Memory B cell (primary cell): ENCODE results near the gene PTPRE.
A peak's percentile ranks its signal among the peaks of the same experiment; 100 is the strongest.

Experiments
- ATAC-seq: fragments of 150-1000 bp; cut with Tn5 transposase; 2 replicates; pipeline ENCODE4 v1.10.0; 2021; ENCODE audit warnings: low read depth, mild to moderate bottlenecking, moderate library complexity
- DNase-seq, 2 donors: peaks; one replicate each; pipeline ENCODE4 v3.0.0; 2022; ENCODE audit warnings: low spot score in 2 of 2
- H3K27ac Mint-ChIP-seq: one replicate; pipeline ENCODE4 v1.8.0; 2022; ENCODE audit warnings: mild to moderate bottlenecking, moderate library complexity, mixed read lengths
- H3K27me3 Mint-ChIP-seq: one replicate; pipeline ENCODE4 v1.8.0; 2022; ENCODE audit warnings: mixed read lengths
- H3K36me3 Mint-ChIP-seq: one replicate; pipeline ENCODE4 v1.8.0; 2022; ENCODE audit warnings: mild to moderate bottlenecking, mixed read lengths
- H3K4me1 Mint-ChIP-seq: one replicate; pipeline ENCODE4 v1.8.0; 2022; ENCODE audit warnings: mixed read lengths
- H3K4me3 Mint-ChIP-seq: one replicate; pipeline ENCODE4 v1.8.0; 2022; ENCODE audit warnings: mild to moderate bottlenecking, moderate library complexity, mixed read lengths
- H3K9me3 Mint-ChIP-seq: one replicate; pipeline ENCODE4 v1.8.0; 2022; ENCODE audit warnings: mixed read lengths

Gene PTPRE

GRCh38 chr10:128055061-128055868 is 148.4 kb downstream of the PTPRE start:
- Mint-ChIP-seq H3K4me3 (no peak overlapping the region), H3K36me3 (peaks cover 34% of the 10 kb centered on the region), H3K9me3 (no peaks in the 10 kb centered on the region), H3K4me1 (peaks cover 24% of the 10 kb centered on the region), H3K27ac (no peak overlapping the region), H3K27me3 (no peaks in the 10 kb centered on the region)
- DNase-seq (no peak), ATAC-seq (no peak)

- Mint-ChIP-seq H3K4me1 (peaks cover 20% of the 10 kb centered on the region), H3K27ac (no peak overlapping the region), H3K36me3 (peaks cover 32% of the 10 kb centered on the region), H3K27me3 (no peaks in the 10 kb centered on the region), H3K4me3 (no peak overlapping the region), H3K9me3 (no peaks in the 10 kb centered on the region)
- no peak for ATAC-seq
- DNase-seq, result no peak
Measured at GRCh38 chr10:128056303-128057050, 149.6 kb downstream of the PTPRE start.

GRCh38 chr10:128058106-128058749 is 151.3 kb downstream of the PTPRE start:
- no peak for ATAC-seq
- H3K4me1 Mint-ChIP-seq, result peaks cover 36% of the 10 kb centered on the region
- H3K27ac Mint-ChIP-seq, result no peak overlapping the region
- H3K4me3 Mint-ChIP-seq, result no peak overlapping the region
- DNase-seq, result no peak
- no peaks in the 10 kb centered on the region for H3K27me3 Mint-ChIP-seq
- H3K36me3 Mint-ChIP-seq, result peaks cover 25% of the 10 kb centered on the region
- H3K9me3 Mint-ChIP-seq, result no peaks in the 10 kb centered on the region

GRCh38 chr10:128058750-128059134 is 151.8 kb downstream of the PTPRE start:
- DNase-seq, result no peak
- Mint-ChIP-seq H3K36me3 (peaks cover 25% of the 10 kb centered on the region), H3K27me3 (no peaks in the 10 kb centered on the region), H3K27ac (no peak overlapping the region), H3K4me3 (no peak overlapping the region), H3K9me3 (no peaks in the 10 kb centered on the region), H3K4me1 (peaks cover 41% of the 10 kb centered on the region)
- no peak for ATAC-seq

GRCh38 chr10:128059266-128059981 is 152.5 kb downstream of the PTPRE start:
- peaks cover 48% of the 10 kb centered on the region for H3K4me1 Mint-ChIP-seq
- DNase-seq, result no peak
- no peaks in the 10 kb centered on the region for H3K27me3 Mint-ChIP-seq
- ATAC-seq, result no peak
- no peaks in the 10 kb centered on the region for H3K9me3 Mint-ChIP-seq
- H3K36me3 Mint-ChIP-seq, result peaks cover 22% of the 10 kb centered on the region
- no peak overlapping the region for H3K27ac Mint-ChIP-seq
- no peak overlapping the region for H3K4me3 Mint-ChIP-seq

- Mint-ChIP-seq H3K4me1 (peaks cover 53% of the 10 kb centered on the region), H3K27me3 (no peaks in the 10 kb centered on the region), H3K36me3 (peaks cover 21% of the 10 kb centered on the region), H3K4me3 (no peak overlapping the region), H3K27ac (no peak overlapping the region), H3K9me3 (no peaks in the 10 kb centered on the region)
- ATAC-seq (no peak), DNase-seq (no peak)
Measured at GRCh38 chr10:128059982-128060293, 153.0 kb downstream of the PTPRE start.

- H3K36me3 Mint-ChIP-seq, result peaks cover 17% of the 10 kb centered on the region
- peaks cover 60% of the 10 kb centered on the region for H3K4me1 Mint-ChIP-seq
- no peaks in the 10 kb centered on the region for H3K27me3 Mint-ChIP-seq
- H3K4me3 Mint-ChIP-seq, result no peak overlapping the region
- H3K9me3 Mint-ChIP-seq, result no peaks in the 10 kb centered on the region
- H3K27ac Mint-ChIP-seq, result no peak overlapping the region
- ATAC-seq (no peak), DNase-seq (no peak)
Measured at GRCh38 chr10:128060341-128061250, 153.7 kb downstream of the PTPRE start.

GRCh38 chr10:128061306-128062300 is 154.7 kb downstream of the PTPRE start:
- H3K27me3 Mint-ChIP-seq, result no peaks in the 10 kb centered on the region
- ATAC-seq (no peak), DNase-seq (no peak)
- H3K4me1 Mint-ChIP-seq, result peaks cover 66% of the 10 kb centered on the region
- no peaks in the 10 kb centered on the region for H3K9me3 Mint-ChIP-seq
- peak overlapping the region; percentile 95 for H3K27ac Mint-ChIP-seq
- peak overlapping the region; percentile 50 for H3K4me3 Mint-ChIP-seq
- H3K36me3 Mint-ChIP-seq, result peaks cover 16% of the 10 kb centered on the region

GRCh38 chr10:128062331-128062880 is 155.5 kb downstream of the PTPRE start:
- H3K36me3 Mint-ChIP-seq, result peaks cover 24% of the 10 kb centered on the region
- DNase-seq, result no peak
- H3K4me3 Mint-ChIP-seq, result peak overlapping the region; percentile 75
- H3K27me3 Mint-ChIP-seq, result no peaks in the 10 kb centered on the region
- peaks cover 74% of the 10 kb centered on the region for H3K4me1 Mint-ChIP-seq
- H3K9me3 Mint-ChIP-seq, result no peaks in the 10 kb centered on the region
- peak overlapping the region; percentile 95 for H3K27ac Mint-ChIP-seq
- ATAC-seq, result no peak

GRCh38 chr10:128062881-128063563 is 156.1 kb downstream of the PTPRE start:
- H3K36me3 Mint-ChIP-seq, result peaks cover 21% of the 10 kb centered on the region
- H3K4me3 Mint-ChIP-seq, result peak overlapping the region; percentile 75
- peak overlapping the region; percentile 95 for H3K27ac Mint-ChIP-seq
- H3K4me1 Mint-ChIP-seq, result peaks cover 72% of the 10 kb centered on the region
- DNase-seq (peak; percentile 58 to 59), ATAC-seq (peak; percentile 57)
- no peaks in the 10 kb centered on the region for H3K9me3 Mint-ChIP-seq
- H3K27me3 Mint-ChIP-seq, result no peaks in the 10 kb centered on the region

GRCh38 chr10:128063736-128064107 is 156.8 kb downstream of the PTPRE start:
- ATAC-seq (no peak), DNase-seq (no peak)
- no peaks in the 10 kb centered on the region for H3K9me3 Mint-ChIP-seq
- peak overlapping the region; percentile 95 for H3K27ac Mint-ChIP-seq
- H3K27me3 Mint-ChIP-seq, result no peaks in the 10 kb centered on the region
- peak overlapping the region; percentile 75 for H3K4me3 Mint-ChIP-seq
- H3K36me3 Mint-ChIP-seq, result peaks cover 21% of the 10 kb centered on the region
- peaks cover 71% of the 10 kb centered on the region for H3K4me1 Mint-ChIP-seq
